Skin of body (tissue), 2 donors: ENCODE data around the gene SPATA33. TPM values are rescaled to one million over a fixed set of nuclear protein-coding genes. Genes with fewer than 3 reads are reported as not detected.
A peak's percentile ranks its signal among the peaks of the same experiment; 100 is the strongest.
"Not testable (repeated sequence)": the region's sequence is repeated elsewhere in the genome, so short reads cannot be mapped to it uniquely, and the experiment has no call there.

Experiments used
- DNase-seq: peaks from one replicate; lab custom pipeline; 2025; lab: John Stamatoyannopoulos, UW
- total RNA-seq: library from RNA; depleted of rRNA; stranded (reverse); fragments of >200 nt; gene quantifications from one replicate; pipeline ENCODE4 v1.2.3, GENCODE V29; 2014

The SPATA33 gene
- total RNA-seq, 1 donor from 2014 or later: 3.4 TPM

GRCh38 chr16:89658221-89658879 is 714 bp downstream of the SPATA33 start:
- no peak for DNase-seq

- no peak for DNase-seq
Observed at GRCh38 chr16:89660146-89660545, 2.5 kb downstream of the SPATA33 start.

GRCh38 chr16:89661215-89661614 is 3.6 kb downstream of the SPATA33 start:
- no peak for DNase-seq

GRCh38 chr16:89664238-89664637 is 6.6 kb downstream of the SPATA33 start:
- DNase-seq: not testable (repeated sequence)

- DNase-seq: not testable (repeated sequence)
Observed at GRCh38 chr16:89667000-89667399, 9.4 kb downstream of the SPATA33 start.

GRCh38 chr16:89667633-89668032 is 10.0 kb downstream of the SPATA33 start:
- DNase-seq: no peak

- no peak for DNase-seq
Observed at GRCh38 chr16:89668790-89669158, 11.1 kb downstream of the SPATA33 start.

GRCh38 chr16:89669755-89670154 is 12.1 kb downstream of the SPATA33 start:
- DNase-seq: no peak

GRCh38 chr16:89670496-89671431 is 13.1 kb downstream of the SPATA33 start:
- DNase-seq: no peak

GRCh38 chr16:89671565-89671964 is 13.9 kb downstream of the SPATA33 start:
- DNase-seq: not testable (repeated sequence)

- no peak for DNase-seq
Observed at GRCh38 chr16:89672177-89672941, 14.7 kb downstream of the SPATA33 start.

GRCh38 chr16:89678258-89678657 is 20.6 kb downstream of the SPATA33 start:
- DNase-seq: no peak

- no peak for DNase-seq
Observed at GRCh38 chr16:89685916-89686315, 28.3 kb downstream of the SPATA33 start.

GRCh38 chr16:89686520-89687091 is 29.0 kb downstream of the SPATA33 start, which contains the start of gene CDK10:
Gene CDK10, plus strand, starts transcription at chr16:89686689. Its CDS starts 22 bp downstream, at chr16:89686711.
- peak; percentile 78 for DNase-seq

GRCh38 chr16:89687092-89687940 is 29.7 kb downstream of the SPATA33 start:
- no peak for DNase-seq

- DNase-seq: no peak
Observed at GRCh38 chr16:89688395-89688794, 30.8 kb downstream of the SPATA33 start.

GRCh38 chr16:89689142-89689541 is 31.5 kb downstream of the SPATA33 start:
- DNase-seq: no peak

GRCh38 chr16:89689621-89690020 is 32.0 kb downstream of the SPATA33 start:
- not testable (repeated sequence) for DNase-seq

- no peak for DNase-seq
Observed at GRCh38 chr16:89690392-89690901, 32.8 kb downstream of the SPATA33 start.
